ENCODE results near the gene SAMM50.

Gene SAMM50

GRCh38 chr22:44045145-44045544, 89.9 kb downstream of the SAMM50 start:
- H3K27me3 ChIP-seq (ENCODE audit: low read length): no peaks in the 10 kb centered on the region
- H3K9me2 ChIP-seq (replicated peaks; ENCODE audit: insufficient read depth, low read length): no peaks in the 10 kb centered on the region
- no peak overlapping the region for H3K9ac ChIP-seq (ENCODE audit: low read length)
- H3K79me2 ChIP-seq (ENCODE audit: insufficient read depth, low read length): no peaks in the 10 kb centered on the region
- no peak overlapping the region for H3K4me3 ChIP-seq (ENCODE audit: insufficient read depth, low read length, poor library complexity, severe bottlenecking)
- no peaks in the 10 kb centered on the region for H3K9me3 ChIP-seq (ENCODE audit: insufficient read depth, low read length)
- no peaks in the 10 kb centered on the region for H3F3A ChIP-seq (ENCODE audit: insufficient read depth)
- no peak overlapping the region for H2AFZ ChIP-seq (ENCODE audit: low read depth, low read length, severe bottlenecking)
- H4K20me1 ChIP-seq (ENCODE audit: low read depth, low read length): no peaks in the 10 kb centered on the region
- TF ChIP-seq CTCF (IDR thresholded peaks at IDR 0.05; ENCODE audit: insufficient read depth, low read length, poor library complexity, severe bottlenecking): no peak
- TF ChIP-seq EZH2phosphoT487 (conservative IDR thresholded peaks at IDR 0.05; ENCODE audit: low read length): no peak
- no peak overlapping the region for H3K4me2 ChIP-seq (ENCODE audit: low read depth, low read length, poor library complexity, severe bottlenecking)
- no peaks in the 10 kb centered on the region for H3K36me3 ChIP-seq (ENCODE audit: low read length)
- H3K27ac ChIP-seq (ENCODE audit: low read depth, low read length): no peak overlapping the region

Data from SU-DHL-6 (cell line).